Testis (tissue), 2 donors: ENCODE results near the gene SEC22B.
"Not testable (repeated sequence)": the region's sequence is repeated elsewhere in the genome, so short reads cannot be mapped to it uniquely, and the experiment has no call there.

Source experiments
- POLR2A ChIP-seq: fragments of 450-650 bp; IDR thresholded peaks from one replicate; pipeline ENCODE4 v1.6.1; 2017; ENCODE audit warnings: antibody characterized with exemption, mild to moderate bottlenecking, moderate library complexity
- TF ChIP-seq, protein P1 (sequence below), 3 experiments: fragments of 450-650 bp in 2 of 3; fragments of 200-600 bp in 1 of 3; sonication (generic) in 1 of 3; IDR thresholded peaks; one replicate each; pipeline ENCODE4 v1.5.1; 2016 to 2019; ENCODE audit warnings: antibody characterized with exemption in 3 of 3, mild to moderate bottlenecking in 2 of 3, moderate library complexity in 1 of 3

- TF ChIP-seq, protein P1, sequence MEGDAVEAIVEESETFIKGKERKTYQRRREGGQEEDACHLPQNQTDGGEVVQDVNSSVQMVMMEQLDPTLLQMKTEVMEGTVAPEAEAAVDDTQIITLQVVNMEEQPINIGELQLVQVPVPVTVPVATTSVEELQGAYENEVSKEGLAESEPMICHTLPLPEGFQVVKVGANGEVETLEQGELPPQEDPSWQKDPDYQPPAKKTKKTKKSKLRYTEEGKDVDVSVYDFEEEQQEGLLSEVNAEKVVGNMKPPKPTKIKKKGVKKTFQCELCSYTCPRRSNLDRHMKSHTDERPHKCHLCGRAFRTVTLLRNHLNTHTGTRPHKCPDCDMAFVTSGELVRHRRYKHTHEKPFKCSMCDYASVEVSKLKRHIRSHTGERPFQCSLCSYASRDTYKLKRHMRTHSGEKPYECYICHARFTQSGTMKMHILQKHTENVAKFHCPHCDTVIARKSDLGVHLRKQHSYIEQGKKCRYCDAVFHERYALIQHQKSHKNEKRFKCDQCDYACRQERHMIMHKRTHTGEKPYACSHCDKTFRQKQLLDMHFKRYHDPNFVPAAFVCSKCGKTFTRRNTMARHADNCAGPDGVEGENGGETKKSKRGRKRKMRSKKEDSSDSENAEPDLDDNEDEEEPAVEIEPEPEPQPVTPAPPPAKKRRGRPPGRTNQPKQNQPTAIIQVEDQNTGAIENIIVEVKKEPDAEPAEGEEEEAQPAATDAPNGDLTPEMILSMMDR (IDR thresholded peaks at IDR 0.05), result not testable (repeated sequence)
- TF ChIP-seq POLR2A, result not testable (repeated sequence)
Observed at GRCh38 chr1:120210754-120211153, 34.4 kb upstream of the SEC22B start.
